Kidney (tissue), 14 donors: ENCODE data around the gene RAB40A. TPM values are rescaled to one million over a fixed set of nuclear protein-coding genes. Genes with fewer than 3 reads are reported as not detected.
A peak's percentile ranks its signal among the peaks of the same experiment; 100 is the strongest.
"Not testable (repeated sequence)": the region's sequence is repeated elsewhere in the genome, so short reads cannot be mapped to it uniquely, and the experiment has no call there.

Source experiments
- DNase-seq, 5 donors: peaks; one replicate each; pipeline ENCODE4 v3.0.0-alpha.2; 2013 to 2020
- FAIRE-seq: peaks from 2 replicates; lab custom pipeline; 2012; peaks lifted over from hg19 to GRCh38; lab: Jason Lieb, UNC
- H3K27ac ChIP-seq, 2 donors: one replicate each; pipeline ENCODE4 v1.7.0; 2013; ENCODE audit warnings: low read depth in 2 of 2, low read length in 2 of 2, inconsistent platforms in 1 of 2
- H3K27me3 ChIP-seq: one replicate; pipeline ENCODE4 v1.7.1; 2013; ENCODE audit warnings: low read length, inconsistent platforms; ENCODE audit not compliant: control insufficient read depth, insufficient read depth
- H3K36me3 ChIP-seq, 3 donors: one replicate each; pipeline versions ENCODE4 v1.7.0 to v1.7.1; 2013; ENCODE audit warnings: low read length in 3 of 3, control low read depth in 1 of 3, inconsistent platforms in 1 of 3; ENCODE audit not compliant: insufficient read depth in 3 of 3, control insufficient read depth in 2 of 3
- H3K4me1 ChIP-seq, 3 donors: one replicate each; pipeline versions ENCODE4 v1.7.0 to v1.7.1; 2013; ENCODE audit warnings: low read length in 3 of 3, inconsistent platforms in 1 of 3, low read depth in 1 of 3; ENCODE audit not compliant: control insufficient read depth in 2 of 3, insufficient read depth in 2 of 3
- H3K4me3 ChIP-seq, 3 donors: one replicate each; pipeline versions ENCODE4 v1.7.0 to v1.8.1; 2013; ENCODE audit warnings: low read length in 3 of 3, control low read depth in 1 of 3, inconsistent platforms in 1 of 3
- H3K9ac ChIP-seq, 3 donors: one replicate each; pipeline versions ENCODE4 v1.7.0 to v1.7.1; 2013; ENCODE audit warnings: low read length in 3 of 3, control low read depth in 1 of 3, inconsistent platforms in 1 of 3
- H3K9me3 ChIP-seq, 3 donors: one replicate each; pipeline versions ENCODE4 v1.7.0 to v1.7.1; 2013; ENCODE audit warnings: low read length in 3 of 3, control low read depth in 1 of 3, inconsistent platforms in 1 of 3; ENCODE audit not compliant: control insufficient read depth in 2 of 3, insufficient read depth in 1 of 3
- CTCF ChIP-seq: IDR thresholded peaks from 3 replicates; pipeline ENCODE4 v1.5.1; 2012; ENCODE audit warnings: mild to moderate bottlenecking, moderate library complexity, borderline replicate concordance; ENCODE audit not compliant: insufficient read depth; ENCODE audit errors: extremely low read depth
- intact Hi-C: fragments of 100-400 bp; cut with DNase I; formaldehyde crosslinking; loops from one replicate; pipeline ENCODE4 v1.11.1; 2022
- polyA plus RNA-seq: library from polyadenylated mRNA; stranded (reverse); fragments of 350-450 nt; fragmentation: Illumina TruSeq; extraction: RNeasy Lipid Tissue Mini Kit (QIAGEN cat#74804); gene quantifications from one replicate; pipeline ENCODE4 v1.2.3, GENCODE V29; 2014; ENCODE audit warnings: low read depth, low replicate concordance; ENCODE audit not compliant: insufficient read depth
- total RNA-seq: library from RNA; stranded (reverse); fragmentation: NEBNext Ultra II Directional; extraction: Animal tissue kit (Norgen Biotek cat#: 25700); gene quantifications from one replicate; pipeline ENCODE4 v1.2.1, GENCODE V29; 2021
- donor health status: control.
- donor health status: control.
- donor health status: control.
- donor health status: control.
- donor health status: control.
- donor health status: DM: yes; HTN: yes; CAD: no.
- donor health status: Normal renal cell carcinoma (clear cell type).

Gene RAB40A
- total and polyA plus RNA-seq, 2 donors from 2014 or later: 1.4 TPM; not detected in 1

GRCh38 chrX:103464774-103465117 lies 54.5 kb downstream of the RAB40A start:
- peak; percentile 80 for FAIRE-seq
- peak; percentile 70 for TF ChIP-seq CTCF
- DNase-seq: peak in 4 of 5 donors; percentile 80 to 88 (median 84)
- Histone ChIP-seq H3K36me3 (no peaks in the 10 kb centered on the region), H3K27ac (no peak overlapping the region), H3K4me3 (peak overlapping the region; percentile 20 to 48 (median 29)), H3K9me3 (no peaks in the 10 kb centered on the region), H3K27me3 (no peaks in the 10 kb centered on the region), H3K4me1 (no peaks in the 10 kb centered on the region), H3K9ac (no peak overlapping the region)
- intact Hi-C loops: loop anchor here (10.0 kb wide), 1 partner anchor 120 kb away; no protein-coding TSS in a partner anchor

- H3K36me3 ChIP-seq: no peaks in the 10 kb centered on the region
- H3K27ac ChIP-seq: no peak overlapping the region
- FAIRE-seq: no peak
- TF ChIP-seq CTCF: peak; percentile 16
- intact Hi-C loops: loop anchor here (10.0 kb wide), 1 partner anchor 119 kb away; no protein-coding TSS in a partner anchor
- H3K27me3 ChIP-seq: no peaks in the 10 kb centered on the region
- DNase-seq: peak in 4 of 5 donors; percentile 18 to 62 (median 44)
- peak overlapping the region; percentile 20 to 48 (median 38) for H3K4me3 ChIP-seq
- no peaks in the 10 kb centered on the region for H3K9me3 ChIP-seq
- no peak overlapping the region for H3K9ac ChIP-seq
- no peaks in the 10 kb centered on the region for H3K4me1 ChIP-seq
Observed at GRCh38 chrX:103464072-103464773, 55.1 kb downstream of the RAB40A start.

- H3K9ac ChIP-seq: no peak overlapping the region
- no peaks in the 10 kb centered on the region for H3K36me3 ChIP-seq
- H3K4me1 ChIP-seq: no peaks in the 10 kb centered on the region
- TF ChIP-seq CTCF: no peak
- intact Hi-C loops: loop anchor here (10.0 kb wide), 1 partner anchor 116 kb away; no protein-coding TSS in a partner anchor
- H3K27ac ChIP-seq: no peak overlapping the region
- H3K9me3 ChIP-seq: no peaks in the 10 kb centered on the region
- no peak overlapping the region for H3K4me3 ChIP-seq
- DNase-seq (no peak), FAIRE-seq (no peak)
- H3K27me3 ChIP-seq: no peaks in the 10 kb centered on the region
Observed at GRCh38 chrX:103461156-103461555, 58.1 kb downstream of the RAB40A start.

GRCh38 chrX:103460001-103460755 lies 59.1 kb downstream of the RAB40A start:
- H3K9ac ChIP-seq: not testable (repeated sequence)

More at GRCh38 chrX:103460001-103460755, 59.1 kb downstream of the RAB40A start:
- not testable (repeated sequence) for H3K27me3 ChIP-seq, H3K4me3 ChIP-seq, DNase-seq, H3K27ac ChIP-seq, H3K9me3 ChIP-seq, FAIRE-seq, H3K4me1 ChIP-seq, H3K36me3 ChIP-seq
- intact Hi-C loops: loop anchor here (10.0 kb wide), 1 partner anchor 115 kb away; no protein-coding TSS in a partner anchor
